C4-2B (cell line): ENCODE measurements around the gene ADA.

ENCODE experiments used
- ZFX ChIP-seq: fragments of 450-650 bp; IDR thresholded peaks from 2 replicates; pipeline ENCODE4 v1.6.1; 2017
- TF ChIP-seq, protein P1 (sequence below): fragments of 450-650 bp; conservative IDR thresholded peaks from 2 replicates; pipeline ENCODE4 v1.5.1; 2017; ENCODE audit warnings: mild to moderate bottlenecking

DNA sequence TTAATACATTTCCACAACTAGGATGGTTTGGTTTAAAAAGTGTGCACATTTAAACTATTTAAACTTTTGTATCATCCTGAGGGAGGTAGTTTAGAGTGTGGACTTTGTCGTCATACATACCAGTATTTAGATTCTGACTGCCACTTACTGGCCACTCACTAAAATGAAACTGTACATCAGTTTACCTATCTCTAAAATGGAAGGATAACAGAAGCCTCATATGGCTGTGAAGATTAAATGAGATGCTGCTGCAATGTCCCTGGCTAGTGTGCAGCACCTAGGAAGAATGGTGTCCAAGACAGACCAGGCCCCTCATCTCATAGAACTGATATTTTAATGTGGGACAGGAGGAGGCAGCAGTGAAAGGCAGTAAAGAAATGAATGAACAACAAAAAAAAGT is 81.1 kb downstream of the ADA start:
- TF ChIP-seq, protein P1, sequence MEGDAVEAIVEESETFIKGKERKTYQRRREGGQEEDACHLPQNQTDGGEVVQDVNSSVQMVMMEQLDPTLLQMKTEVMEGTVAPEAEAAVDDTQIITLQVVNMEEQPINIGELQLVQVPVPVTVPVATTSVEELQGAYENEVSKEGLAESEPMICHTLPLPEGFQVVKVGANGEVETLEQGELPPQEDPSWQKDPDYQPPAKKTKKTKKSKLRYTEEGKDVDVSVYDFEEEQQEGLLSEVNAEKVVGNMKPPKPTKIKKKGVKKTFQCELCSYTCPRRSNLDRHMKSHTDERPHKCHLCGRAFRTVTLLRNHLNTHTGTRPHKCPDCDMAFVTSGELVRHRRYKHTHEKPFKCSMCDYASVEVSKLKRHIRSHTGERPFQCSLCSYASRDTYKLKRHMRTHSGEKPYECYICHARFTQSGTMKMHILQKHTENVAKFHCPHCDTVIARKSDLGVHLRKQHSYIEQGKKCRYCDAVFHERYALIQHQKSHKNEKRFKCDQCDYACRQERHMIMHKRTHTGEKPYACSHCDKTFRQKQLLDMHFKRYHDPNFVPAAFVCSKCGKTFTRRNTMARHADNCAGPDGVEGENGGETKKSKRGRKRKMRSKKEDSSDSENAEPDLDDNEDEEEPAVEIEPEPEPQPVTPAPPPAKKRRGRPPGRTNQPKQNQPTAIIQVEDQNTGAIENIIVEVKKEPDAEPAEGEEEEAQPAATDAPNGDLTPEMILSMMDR: no peak
- no peak for TF ChIP-seq ZFX
